HG03135 (cell line): ENCODE measurements around the gene ARHGAP22.

Experiments used
- ATAC-seq: cut with Tn5 transposase; IDR thresholded peaks from one replicate; pipeline ENCODE4 v1.9.1; 2021; ENCODE audit warnings: mild to moderate bottlenecking, moderate library complexity; ENCODE audit not compliant: unreplicated experiment

The ARHGAP22 gene

DNA sequence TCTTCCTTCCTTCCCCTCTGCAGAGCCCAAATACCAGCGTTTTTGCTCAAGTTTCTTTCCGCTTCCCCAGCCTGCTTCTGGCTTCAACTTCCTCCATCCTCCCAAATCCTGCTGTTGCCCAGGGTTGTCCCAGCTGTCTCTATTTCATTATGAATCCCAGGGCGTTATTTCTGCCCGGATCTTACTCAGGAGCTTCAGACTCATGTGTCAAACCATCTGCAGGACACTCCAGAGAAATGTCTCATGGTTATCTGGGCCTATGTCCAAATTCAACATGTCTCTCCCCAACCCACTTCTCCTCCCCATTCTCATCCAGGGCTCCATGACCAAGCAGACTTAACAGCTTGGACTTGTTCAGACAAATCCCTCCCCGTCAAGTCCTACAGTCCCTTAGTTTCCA is 15.6 kb downstream of the ARHGAP22 start:
- ATAC-seq = no peak

DNA sequence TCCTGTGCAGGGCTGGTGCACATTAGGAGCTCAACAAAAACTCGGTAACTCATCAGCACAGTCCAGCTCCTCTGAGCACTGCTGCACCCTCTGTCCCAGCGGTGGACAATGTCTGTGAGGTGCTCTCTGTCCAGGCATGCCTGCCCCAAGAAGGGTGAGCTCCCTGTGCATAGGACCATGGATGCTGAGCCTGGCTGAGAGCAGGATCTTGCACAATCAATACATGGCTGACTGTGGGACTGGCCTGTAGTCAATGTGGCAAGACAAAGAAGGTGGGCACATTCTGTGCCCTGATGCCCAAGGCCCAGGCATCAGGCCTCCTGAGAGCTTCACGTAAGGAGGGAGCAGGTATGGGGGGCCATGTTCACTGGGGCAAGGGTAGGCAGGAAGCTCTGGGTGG is 17.1 kb downstream of the ARHGAP22 start:
- ATAC-seq = no peak

DNA sequence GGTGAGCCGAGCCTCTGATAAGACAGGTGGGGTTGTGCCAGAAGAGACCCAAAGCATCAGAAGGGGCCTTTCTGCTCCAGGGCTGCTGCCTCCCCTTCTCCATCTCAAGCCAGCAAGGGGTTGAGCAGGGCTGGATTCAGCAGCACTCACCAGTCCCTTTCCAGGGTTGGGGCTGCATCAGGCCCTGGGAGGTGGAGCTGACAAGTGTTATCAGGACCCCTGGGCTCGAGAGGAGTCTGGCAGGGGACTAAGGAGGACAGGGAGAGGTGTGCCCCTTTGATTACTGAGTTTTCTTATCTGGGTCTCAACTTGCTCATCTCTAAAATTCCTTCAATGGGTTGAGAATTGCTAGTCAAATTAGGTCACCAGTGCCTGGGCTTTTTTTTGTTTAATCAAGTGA is 17.8 kb downstream of the ARHGAP22 start:
- ATAC-seq = no peak

DNA sequence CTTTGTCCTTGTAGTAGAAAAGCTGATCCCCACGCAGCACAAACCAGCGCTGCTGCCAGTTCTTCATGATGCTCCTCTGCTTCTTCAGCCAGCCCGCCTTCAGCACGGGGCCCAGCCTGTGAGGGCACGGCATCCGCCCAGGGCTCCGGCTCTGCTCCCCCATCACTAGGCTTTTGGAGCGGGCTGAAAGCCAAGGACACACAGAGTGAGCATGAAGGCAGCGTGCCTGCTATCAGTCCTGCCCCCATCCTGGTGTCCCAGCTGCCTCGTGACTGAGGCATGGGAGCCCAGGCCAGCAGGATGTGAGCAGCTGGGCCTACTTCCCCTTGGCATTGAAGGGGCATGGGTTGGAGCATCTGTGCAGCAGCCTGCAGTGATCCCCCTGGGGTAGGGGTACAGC is 21.9 kb downstream of the ARHGAP22 start:
- no peak for ATAC-seq

DNA sequence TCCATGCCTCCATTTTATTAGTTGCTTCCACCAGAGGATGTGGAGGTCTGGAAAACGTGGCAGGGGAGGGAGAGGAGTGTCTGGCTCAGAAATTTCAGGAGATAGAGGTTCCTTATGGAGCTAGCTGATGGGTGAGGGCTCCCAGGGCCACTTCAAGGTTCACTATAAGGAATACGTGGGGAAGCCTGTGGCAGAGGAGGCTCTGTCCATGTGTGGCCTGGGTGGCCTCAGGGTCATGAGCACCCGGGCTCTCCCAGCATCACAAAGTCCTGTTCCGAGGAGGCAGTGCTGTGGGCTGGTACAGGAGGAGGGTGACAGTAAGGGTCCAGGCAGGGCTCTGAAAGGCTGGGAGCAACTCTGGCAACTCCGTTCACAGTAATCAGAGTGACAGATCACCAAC is 24.6 kb downstream of the ARHGAP22 start:
- ATAC-seq = no peak

DNA sequence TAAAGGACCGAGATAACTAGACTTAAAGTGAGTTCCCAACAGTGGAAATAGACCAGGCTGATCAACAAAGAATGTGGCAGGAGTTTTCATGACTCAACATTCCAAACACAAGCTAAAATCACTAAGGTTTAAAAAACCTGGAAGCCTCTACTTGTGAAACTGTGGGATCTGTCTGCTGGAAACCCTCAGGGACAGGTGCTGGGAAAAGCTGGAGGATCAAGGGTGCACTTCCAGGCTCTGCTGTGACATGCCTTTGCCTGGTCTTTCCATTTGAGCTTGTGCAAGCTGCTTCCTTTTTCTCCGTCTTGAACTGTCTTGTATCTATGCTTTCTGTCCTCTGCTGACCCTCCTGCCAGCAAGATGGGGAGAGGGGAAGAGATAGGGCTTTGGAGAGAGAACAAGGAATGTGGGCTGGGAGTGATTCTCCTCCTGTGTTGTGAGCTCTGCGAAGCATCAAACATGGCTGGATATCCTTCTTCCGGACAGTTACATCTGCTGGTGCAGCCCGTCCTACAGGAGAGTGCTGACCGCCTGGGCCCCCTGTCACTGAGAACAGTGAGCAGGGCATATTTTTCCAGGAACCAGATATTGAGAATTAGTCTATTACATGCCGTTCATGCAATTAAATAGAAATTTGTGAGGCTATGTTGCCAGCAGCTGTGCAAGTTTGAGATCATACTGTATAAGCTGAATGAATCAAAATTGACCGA is 25.5 kb downstream of the ARHGAP22 start:
- no peak for ATAC-seq

DNA sequence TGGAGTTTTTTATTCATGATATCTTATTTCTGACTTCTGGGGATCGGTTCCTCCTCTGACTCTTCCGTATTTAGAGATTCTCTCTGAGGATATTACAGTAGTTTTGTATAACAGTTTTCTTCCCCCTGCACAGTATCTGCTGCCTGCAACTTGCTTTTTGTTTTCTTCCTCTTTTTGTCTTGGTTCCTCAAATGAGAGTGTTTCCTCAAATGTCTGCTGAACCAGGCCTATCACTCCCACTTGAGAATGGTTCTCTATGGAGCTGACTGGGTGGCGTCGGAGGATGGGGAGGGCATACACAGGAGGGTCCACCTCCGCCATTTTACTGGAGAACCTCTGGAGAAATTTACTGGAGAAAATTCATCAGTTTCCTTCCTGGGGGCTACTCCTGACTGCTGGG is 27.7 kb downstream of the ARHGAP22 start:
- no peak for ATAC-seq

DNA sequence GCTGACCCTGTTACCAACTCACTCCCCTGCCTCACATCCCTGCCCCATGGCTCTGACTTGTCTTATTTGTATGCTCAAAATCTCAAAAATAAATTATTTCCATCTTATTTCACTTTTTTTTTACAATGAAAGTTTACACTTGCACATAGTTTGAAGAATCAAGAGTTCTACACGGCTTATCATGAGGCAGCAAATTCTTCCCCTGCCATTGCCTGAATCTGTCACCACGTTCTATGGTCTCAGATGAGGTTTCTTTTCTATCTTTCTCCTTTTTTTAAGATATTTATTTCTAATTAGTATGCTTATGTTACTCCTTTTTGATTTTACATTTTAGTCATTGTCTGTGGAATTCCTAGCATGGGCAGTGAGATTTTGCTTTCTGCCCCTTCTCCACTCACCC is 28.4 kb downstream of the ARHGAP22 start:
- no peak for ATAC-seq

DNA sequence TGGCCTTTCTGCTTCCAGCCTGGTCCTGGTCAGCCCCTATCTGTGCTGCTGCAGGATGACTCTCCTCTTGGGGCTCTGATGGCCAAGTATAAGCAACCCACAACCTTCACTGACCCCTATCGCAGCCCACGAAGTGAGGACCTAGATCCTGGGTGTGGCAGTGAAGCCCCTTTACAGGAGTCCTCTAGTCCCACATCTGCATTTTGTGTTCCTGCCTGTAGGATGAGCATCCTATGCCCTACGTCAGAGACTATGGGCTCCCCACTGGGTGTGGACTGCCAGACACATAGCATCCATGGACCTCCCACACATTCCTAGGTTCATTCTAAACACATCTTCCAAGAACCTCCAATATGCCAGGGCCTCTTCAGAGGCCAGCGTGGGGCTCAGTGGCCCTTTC is 29.0 kb downstream of the ARHGAP22 start:
- ATAC-seq = no peak

DNA sequence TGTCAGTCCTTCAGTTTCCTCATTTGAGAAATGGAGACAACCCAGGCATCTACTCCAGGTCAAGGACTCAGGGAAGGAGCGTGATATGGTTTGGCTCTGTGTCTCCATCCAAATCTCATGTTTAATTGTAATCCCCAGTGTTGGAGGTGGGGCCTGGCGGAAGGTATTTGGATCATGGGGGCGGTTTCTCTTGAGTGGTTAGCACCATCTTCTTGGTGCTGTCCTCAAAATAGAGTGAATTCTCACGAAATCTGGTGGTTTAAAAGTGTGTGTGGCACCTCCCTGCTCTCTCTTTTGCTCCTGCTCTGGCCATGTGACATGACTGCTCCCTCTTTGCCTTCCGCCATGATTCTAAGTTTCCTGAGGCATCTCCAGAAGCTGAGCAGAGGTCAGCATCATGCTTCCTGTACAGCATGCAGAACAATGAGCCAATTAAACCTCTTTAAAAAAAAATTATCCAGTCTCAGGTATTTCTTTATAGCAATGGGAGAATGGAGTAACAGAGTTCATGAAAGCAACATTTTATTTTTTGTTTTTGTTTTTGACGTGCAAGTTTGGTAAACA is 30.0 kb downstream of the ARHGAP22 start:
- no peak for ATAC-seq

DNA sequence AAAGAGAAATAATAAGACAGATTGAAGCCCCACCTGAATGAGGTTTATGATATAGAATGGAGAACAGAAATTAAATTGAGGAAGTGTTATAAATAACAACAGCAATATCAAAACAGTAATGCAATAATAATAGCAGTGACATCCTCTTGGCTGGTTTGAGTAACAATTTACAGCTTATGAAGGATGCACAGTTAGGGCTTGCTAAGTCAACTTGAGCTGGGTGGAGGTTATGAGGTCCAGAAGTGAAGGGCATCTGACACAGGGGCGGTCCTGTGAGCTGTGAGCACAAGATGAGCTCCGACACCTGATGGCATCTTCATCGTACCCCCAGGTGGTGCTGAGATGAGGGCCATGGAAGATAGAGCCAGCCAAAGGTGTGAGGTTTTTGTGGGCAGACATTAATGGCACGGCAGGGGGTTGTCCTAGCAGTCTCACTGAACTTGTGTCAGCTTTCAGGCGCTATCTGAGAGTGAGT is 30.5 kb downstream of the ARHGAP22 start:
- ATAC-seq = no peak

DNA sequence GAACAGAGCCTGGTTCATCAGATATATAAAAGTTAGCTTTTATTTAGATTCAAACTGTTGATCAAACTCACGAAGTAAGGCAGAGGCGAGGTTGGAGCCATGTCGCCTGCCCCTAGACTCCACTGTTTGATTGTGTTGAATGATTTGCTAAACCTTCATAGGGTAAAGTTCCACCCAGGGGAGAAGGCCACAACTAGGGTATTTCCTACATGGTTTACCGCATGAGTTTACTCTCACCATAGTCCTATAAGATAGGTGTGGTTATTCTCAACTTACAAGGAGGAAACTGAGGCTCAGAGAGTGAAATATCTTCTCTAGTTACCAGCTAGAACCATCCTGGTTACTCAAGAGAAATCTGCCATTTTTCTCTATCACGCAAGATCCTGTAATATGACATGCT is 31.8 kb downstream of the ARHGAP22 start:
- no peak for ATAC-seq

DNA sequence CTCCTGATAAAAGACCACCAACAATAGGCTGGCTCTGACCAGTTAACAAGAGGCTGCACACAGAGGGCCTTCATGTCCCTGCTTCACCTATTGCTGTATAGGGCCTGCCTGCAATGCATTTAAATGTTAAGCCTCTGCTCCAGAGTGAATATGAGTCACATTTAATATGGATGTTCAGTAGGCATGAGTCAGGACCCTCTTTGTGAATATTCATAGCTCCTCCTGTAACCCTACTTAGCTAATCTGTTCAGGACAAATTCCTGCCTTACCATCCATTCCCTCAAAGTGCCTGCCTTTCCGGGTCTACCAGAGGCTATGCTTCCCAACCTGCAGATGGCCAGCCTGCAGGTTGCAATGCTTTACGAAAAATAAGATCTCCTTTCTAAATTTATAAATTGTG is 32.5 kb downstream of the ARHGAP22 start:
- no peak for ATAC-seq

DNA sequence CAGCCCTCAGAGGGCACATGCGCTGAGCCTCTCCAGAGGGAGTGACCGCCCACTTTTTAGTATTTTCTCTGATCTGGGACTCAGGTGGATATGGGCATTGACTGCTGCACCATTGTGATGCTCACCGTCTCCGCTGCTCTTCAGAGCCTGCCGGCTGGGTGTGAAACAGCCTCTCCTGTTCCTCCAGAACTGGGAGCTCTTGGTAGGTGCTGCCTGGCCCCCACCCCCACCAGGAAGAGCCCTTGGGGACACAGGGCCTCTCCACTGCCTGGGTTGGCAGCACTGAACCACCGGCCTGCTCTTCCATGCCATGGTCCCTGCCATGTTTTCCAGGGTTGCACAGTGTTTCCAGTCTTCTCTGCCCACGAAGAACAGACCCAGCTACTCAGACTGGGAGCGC is 36.3 kb downstream of the ARHGAP22 start:
- ATAC-seq = no peak

DNA sequence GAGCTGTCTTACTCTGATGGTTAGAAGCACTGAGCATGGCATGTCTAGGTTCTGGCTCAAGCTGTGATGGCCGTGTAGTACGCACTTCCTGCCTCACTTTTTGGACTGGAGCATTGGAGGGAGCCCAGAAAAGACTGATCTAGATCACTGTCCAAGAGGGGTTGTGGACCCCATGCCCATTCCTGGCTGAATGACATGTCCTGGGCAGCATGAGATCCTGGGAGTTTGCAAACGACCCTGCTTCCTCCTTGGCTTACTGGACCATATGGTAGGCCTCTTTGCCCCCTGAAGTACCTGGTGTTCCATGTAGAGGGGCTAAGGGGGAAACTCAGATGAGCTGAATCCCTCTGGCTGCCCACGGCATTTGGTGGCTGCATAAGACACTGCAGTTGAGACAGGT is 36.7 kb downstream of the ARHGAP22 start:
- no peak for ATAC-seq

DNA sequence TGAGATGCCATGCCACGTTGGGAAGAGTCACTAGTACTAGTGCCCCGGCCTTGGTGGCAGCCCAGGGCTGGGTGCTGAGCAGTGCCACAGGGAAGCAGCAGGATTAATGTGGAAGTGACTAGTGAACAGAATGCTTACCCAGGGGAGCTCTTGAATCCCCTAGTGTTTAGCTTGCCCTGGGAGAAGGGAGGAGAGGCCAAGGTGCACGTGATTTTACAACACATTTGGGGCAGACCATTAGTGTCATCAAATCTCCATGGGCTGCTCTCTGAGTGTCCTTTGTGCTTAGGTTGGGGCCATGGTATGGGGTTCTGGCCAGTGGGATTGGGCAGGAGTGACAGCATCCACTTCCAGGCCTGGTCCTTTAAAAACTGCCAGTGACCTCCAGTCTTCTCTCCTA is 37.5 kb downstream of the ARHGAP22 start:
- no peak for ATAC-seq

DNA sequence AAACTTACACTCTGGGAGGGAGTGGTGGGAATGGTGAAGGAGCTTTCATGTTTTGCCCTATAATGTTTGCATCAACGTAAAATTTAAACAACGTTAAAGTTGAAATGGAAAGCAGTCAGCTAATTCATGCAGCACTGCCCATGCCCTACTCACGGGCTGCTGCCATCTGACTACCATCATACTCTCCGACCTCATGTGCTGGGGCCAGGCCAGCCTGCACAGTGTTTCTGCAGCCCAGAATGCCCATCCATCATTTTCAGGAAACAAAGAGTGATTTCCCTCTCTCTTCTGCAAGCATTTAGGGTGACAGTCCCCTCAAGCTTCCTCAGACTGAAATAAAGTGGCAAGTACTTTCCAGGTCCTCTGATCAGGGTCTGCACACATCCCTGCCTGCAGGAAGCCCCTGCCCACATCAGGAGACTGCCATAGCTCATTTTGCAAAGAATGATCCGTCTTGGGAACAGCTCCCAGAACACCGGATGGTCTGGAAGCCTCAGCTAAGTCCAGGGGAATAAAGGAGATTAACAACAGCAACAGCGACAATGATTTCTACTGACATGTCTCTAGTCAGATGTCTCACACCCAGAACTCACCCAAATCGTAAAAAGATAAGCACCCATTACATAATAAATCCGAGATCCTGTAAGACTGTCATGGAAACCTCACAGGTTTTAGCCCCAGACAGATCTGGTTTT is 40.3 kb downstream of the ARHGAP22 start:
- ATAC-seq = no peak

DNA sequence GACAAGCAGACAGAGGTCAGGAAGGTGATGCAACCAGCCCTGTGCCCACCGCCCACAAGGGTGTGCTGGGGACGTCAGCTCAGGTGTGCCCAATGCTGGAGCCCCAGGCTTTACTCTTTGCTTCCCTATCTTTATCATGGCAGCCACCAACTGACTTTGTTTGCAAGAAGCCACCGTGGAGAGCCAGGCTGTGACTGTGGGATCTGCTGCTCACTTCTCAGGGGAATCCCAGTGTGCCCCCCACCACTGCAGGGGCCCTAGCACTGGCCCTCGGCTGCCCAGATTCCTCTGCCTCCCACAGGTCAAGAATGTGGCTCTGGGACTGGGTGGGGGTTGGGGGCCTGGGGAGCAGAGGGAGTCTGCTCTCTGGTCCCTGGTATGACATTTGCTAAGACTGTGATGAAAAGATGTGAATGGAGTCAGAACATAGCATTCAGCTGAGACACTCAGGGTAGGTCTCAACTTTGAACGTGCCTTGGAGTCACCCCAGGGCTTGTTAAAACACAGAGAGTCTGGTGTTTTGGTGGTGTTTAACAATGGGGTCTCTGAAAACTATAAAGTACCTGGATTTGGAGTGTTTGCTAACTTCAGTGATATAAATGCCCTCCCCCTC is 47.3 kb downstream of the ARHGAP22 start:
- ATAC-seq = no peak

DNA sequence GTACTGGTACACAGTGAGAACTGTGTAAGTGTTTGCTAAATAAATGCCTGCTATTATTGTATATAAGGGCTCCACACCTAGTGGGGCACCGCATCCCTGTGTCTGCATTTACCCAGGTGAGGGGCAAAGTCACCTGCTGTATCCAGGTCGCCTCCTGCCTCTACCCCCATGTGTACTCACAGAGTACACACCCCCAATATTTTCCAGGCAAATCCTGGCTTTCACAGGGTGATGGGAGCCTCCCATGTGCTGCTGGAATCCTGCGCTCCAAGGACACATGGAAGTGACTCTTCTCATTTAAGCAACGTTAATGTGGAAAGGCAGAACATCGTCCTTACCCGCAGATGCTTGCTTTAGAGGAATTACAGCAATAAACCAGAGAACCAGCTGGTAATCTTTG is 48.2 kb downstream of the ARHGAP22 start:
- ATAC-seq = no peak

DNA sequence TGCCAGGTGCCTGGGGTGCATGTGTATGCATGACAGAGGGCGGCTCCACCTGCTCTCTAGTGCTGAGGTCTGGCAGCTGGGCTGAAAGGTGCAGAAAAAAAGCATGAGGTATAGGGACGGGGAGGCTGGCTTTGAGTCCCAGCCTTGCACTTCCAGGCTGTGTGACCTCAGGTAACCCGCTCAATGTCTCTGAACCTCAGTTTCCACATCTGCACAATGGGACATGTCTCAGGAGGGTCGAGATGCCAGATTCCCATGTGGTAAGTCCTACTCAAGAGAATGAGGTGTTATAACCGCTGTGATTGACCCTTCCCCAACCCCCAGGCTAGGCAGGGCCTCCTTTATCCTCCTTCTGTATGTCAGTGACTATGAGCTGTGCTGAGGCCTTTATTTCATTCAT is 48.8 kb downstream of the ARHGAP22 start:
- ATAC-seq = no peak

DNA sequence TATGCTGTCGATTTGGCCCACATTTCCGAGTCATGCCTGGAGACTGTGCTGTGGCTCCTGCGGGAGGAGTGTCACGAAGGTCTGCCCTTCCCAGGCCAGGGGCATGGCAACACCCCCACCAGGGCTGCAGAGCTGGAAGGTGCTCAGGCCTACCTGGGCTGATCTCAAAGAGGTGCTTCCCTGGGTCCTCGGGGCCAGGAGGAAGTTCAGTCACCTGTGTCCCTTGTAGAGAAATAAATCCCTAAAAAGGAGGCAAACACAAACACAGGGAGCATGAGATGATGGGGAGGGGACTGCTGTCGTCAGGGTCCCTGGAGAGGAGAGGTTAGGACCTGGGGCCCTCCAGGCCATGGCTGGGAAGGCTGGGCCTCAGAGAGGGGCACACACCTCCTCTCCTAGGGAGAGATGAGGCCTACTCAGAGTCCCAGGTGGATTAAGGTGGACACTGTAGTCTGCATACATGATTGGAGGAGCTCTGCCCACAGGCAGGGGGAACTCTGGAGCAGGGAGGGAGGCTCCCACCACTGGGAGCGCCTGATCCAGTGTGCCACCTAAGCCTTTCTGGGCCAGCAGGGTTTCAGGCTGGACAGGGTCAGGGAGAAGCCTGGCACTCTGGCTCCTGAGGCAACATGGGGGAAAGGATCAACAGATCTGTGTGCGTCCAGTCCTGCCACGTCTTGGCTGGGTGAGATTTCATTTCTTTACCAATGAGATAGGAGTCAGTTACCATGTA is 49.4 kb downstream of the ARHGAP22 start:
- no peak for ATAC-seq
